AG04449 (cell line): Measurements from ENCODE around the gene SLTM.
"Not testable (repeated sequence)": the region's sequence is repeated elsewhere in the genome, so short reads cannot be mapped to it uniquely, and the experiment has no call there.

ENCODE experiments used
- CTCF ChIA-PET: fragments of 350-600 bp; formaldehyde crosslinking; extraction: SDS; loops from one replicate; lab custom pipeline; 2021; ENCODE audit warnings: antibody characterized with exemption; lab: Yijun Ruan, JAX
- POLR2A ChIA-PET: fragments of 400-600, 350-600 bp; formaldehyde crosslinking; extraction: SDS; loops from one replicate; lab custom pipeline; 2020; ENCODE audit warnings: antibody characterized with exemption, inconsistent platforms; lab: Yijun Ruan, JAX
- DNase-seq: peaks from one replicate; pipeline ENCODE4 v3.0.0-alpha.2; 2010; ENCODE audit warnings: low read depth, low spot score
- H3K4me3 ChIP-seq: 2 replicates; pipeline ENCODE4 v1.5.1; 2011; ENCODE audit warnings: low read depth, mild to moderate bottlenecking, control low read depth, low read length
- CTCF ChIP-seq: IDR thresholded peaks from one replicate; pipeline ENCODE4 v1.5.1; 2011; ENCODE audit warnings: mild to moderate bottlenecking, moderate library complexity, low read length, control low read depth, inconsistent platforms; ENCODE audit not compliant: insufficient read depth; ENCODE audit errors: missing control alignments

Gene SLTM

GRCh38 chr15:58889363-58889762 is 44.1 kb downstream of the SLTM start:
- no peak for TF ChIP-seq CTCF
- no peak overlapping the region for H3K4me3 ChIP-seq
- ChIA-PET CTCF (interaction anchor here (1.0 kb wide), 1 partner anchor 14 kb away, joined by 3 read pairs; no protein-coding TSS in a partner anchor), POLR2A (no interaction called here)
- no peak for DNase-seq

GRCh38 chr15:58886921-58887320 is 46.6 kb downstream of the SLTM start:
- ChIA-PET CTCF (no interaction called here), POLR2A (no interaction called here)
- no peak for DNase-seq
- no peak for TF ChIP-seq CTCF
- H3K4me3 ChIP-seq, result no peak overlapping the region

- DNase-seq, POLR2A ChIA-PET, H3K4me3 ChIP-seq: not testable (repeated sequence)
- CTCF ChIA-PET, result interaction anchor here (1.4 kb wide), 1 partner anchor 656 kb away, joined by 3 read pairs; no protein-coding TSS in a partner anchor
Measured at GRCh38 chr15:58883926-58884325, 49.6 kb downstream of the SLTM start.

GRCh38 chr15:58882243-58882642 is 51.2 kb downstream of the SLTM start:
- ChIA-PET POLR2A (no interaction called here), CTCF (no interaction called here)
- DNase-seq, result no peak
- TF ChIP-seq CTCF, result no peak
- no peak overlapping the region for H3K4me3 ChIP-seq

- ChIA-PET POLR2A (no interaction called here), CTCF (no interaction called here)
- DNase-seq, result no peak
- no peak for TF ChIP-seq CTCF
- no peak overlapping the region for H3K4me3 ChIP-seq
Measured at GRCh38 chr15:58880320-58880719, 53.2 kb downstream of the SLTM start.

- CTCF ChIA-PET, result no interaction called here
- POLR2A ChIA-PET, result no interaction called here
- H3K4me3 ChIP-seq, result no peak overlapping the region
- TF ChIP-seq CTCF, result no peak
- no peak for DNase-seq
Measured at GRCh38 chr15:58877999-58878825, 55.3 kb downstream of the SLTM start.
